HFFc6 (cell line): ENCODE results near the gene ARID3C. TPM values are rescaled to one million over a fixed set of nuclear protein-coding genes. Genes with fewer than 3 reads are reported as not detected.

ENCODE experiments used
- DNase-seq: peaks from one replicate; pipeline ENCODE4 v3.0.0-alpha.2; 2018
- H3K27ac Mint-ChIP-seq: 2 replicates; pipeline ENCODE4 v1.8.0; 2020; ENCODE audit warnings: mild to moderate bottlenecking, mixed read lengths
- H3K27me3 Mint-ChIP-seq: 2 replicates; pipeline ENCODE4 v1.8.0; 2021; ENCODE audit warnings: mild to moderate bottlenecking, moderate library complexity, mixed read lengths; ENCODE audit not compliant: insufficient read depth
- H3K36me3 Mint-ChIP-seq: 2 replicates; pipeline ENCODE4 v1.8.0; 2021; ENCODE audit warnings: low read depth, mixed read lengths
- H3K4me1 Mint-ChIP-seq: 2 replicates; pipeline ENCODE4 v1.8.0; 2020; ENCODE audit warnings: low read depth, mixed read lengths
- H3K4me3 Mint-ChIP-seq: 2 replicates; pipeline ENCODE4 v1.8.0; 2020; ENCODE audit warnings: mild to moderate bottlenecking, moderate library complexity, mixed read lengths
- H3K9me3 Mint-ChIP-seq: 2 replicates; pipeline ENCODE4 v1.8.0; 2020; ENCODE audit warnings: mild to moderate bottlenecking, mixed read lengths
- total RNA-seq, 6 experiments: library from RNA; stranded (reverse); fragmentation: NEBNext Ultra II Directional; extraction: Animal tissue kit (Norgen Biotek cat#: 25700); gene quantifications; 2 replicates in 1 of 6; 3 replicates in 5 of 6; pipeline ENCODE4 v1.2.3, GENCODE V29; 2021
- TF ChIP-seq, protein P1 (sequence below): fragments of 200-600 bp; sonication (generic); IDR thresholded peaks from 2 replicates; pipeline ENCODE4 v1.5.0; 2021; ENCODE audit warnings: antibody characterized with exemption, mild to moderate bottlenecking

The ARID3C gene
- total RNA-seq, 6 experiments from 2014 or later, result 0.14 to 0.17 TPM; not detected in 4

DNA sequence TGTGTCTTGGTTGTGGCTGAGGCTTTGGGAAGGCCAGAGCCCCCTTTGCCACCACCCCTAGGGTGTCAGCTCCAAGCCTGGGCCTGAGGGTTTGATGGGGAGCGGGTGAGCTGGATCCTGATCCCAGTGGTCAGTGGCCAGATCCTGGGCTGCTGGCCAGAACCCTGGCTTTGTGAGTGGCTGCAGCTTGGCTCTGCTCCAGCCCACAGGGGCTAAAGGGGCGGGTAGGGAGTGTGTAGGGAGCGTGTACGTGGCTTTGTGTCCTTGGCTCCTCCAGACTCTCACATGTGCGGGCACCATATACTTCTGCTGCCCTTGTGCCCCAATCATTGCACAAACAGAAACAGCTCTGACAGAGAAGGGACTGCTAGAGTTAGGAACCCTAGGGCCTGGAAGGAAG lies 21.9 kb upstream of the ARID3C start:
- peak overlapping the region; percentile 92; the same call in 1 of the 2 replicates for H3K4me3 Mint-ChIP-seq
- H3K36me3 Mint-ChIP-seq, result peaks cover 17% of the 10 kb centered on the region; the same call in 1 of the 2 replicates
- H3K9me3 Mint-ChIP-seq, result no peaks in the 10 kb centered on the region
- peak overlapping the region; percentile 76 for H3K27ac Mint-ChIP-seq
- no peak for DNase-seq
- H3K4me1 Mint-ChIP-seq, result peaks cover 65% of the 10 kb centered on the region
- TF ChIP-seq, protein P1, sequence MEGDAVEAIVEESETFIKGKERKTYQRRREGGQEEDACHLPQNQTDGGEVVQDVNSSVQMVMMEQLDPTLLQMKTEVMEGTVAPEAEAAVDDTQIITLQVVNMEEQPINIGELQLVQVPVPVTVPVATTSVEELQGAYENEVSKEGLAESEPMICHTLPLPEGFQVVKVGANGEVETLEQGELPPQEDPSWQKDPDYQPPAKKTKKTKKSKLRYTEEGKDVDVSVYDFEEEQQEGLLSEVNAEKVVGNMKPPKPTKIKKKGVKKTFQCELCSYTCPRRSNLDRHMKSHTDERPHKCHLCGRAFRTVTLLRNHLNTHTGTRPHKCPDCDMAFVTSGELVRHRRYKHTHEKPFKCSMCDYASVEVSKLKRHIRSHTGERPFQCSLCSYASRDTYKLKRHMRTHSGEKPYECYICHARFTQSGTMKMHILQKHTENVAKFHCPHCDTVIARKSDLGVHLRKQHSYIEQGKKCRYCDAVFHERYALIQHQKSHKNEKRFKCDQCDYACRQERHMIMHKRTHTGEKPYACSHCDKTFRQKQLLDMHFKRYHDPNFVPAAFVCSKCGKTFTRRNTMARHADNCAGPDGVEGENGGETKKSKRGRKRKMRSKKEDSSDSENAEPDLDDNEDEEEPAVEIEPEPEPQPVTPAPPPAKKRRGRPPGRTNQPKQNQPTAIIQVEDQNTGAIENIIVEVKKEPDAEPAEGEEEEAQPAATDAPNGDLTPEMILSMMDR, result no peak
- no peaks in the 10 kb centered on the region; the same call in 1 of the 2 replicates for H3K27me3 Mint-ChIP-seq

DNA sequence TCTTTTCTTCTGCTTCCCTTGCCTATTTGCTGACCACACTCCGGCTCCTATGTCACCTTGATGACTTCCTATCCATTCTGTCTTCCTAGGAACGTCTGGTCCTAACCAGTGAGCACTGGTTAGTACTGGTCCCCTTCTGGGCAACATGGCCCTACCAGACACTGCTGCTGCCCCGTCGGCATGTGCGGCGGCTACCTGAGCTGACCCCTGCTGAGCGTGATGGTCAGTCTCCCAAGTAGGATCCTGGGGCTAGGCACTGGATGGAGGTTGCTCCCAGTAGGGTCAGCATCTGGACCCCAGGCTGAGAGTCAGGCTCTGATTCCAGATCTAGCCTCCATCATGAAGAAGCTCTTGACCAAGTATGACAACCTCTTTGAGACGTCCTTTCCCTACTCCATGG lies 19.8 kb upstream of the ARID3C start:
- TF ChIP-seq, protein P1, result no peak
- Mint-ChIP-seq H3K4me1 (peaks cover 56% of the 10 kb centered on the region), H3K27ac (no peak overlapping the region; the same call in 1 of the 2 replicates), H3K4me3 (no peak overlapping the region), H3K36me3 (peaks cover 13% of the 10 kb centered on the region; the same call in 1 of the 2 replicates), H3K9me3 (no peaks in the 10 kb centered on the region), H3K27me3 (no peaks in the 10 kb centered on the region; the same call in 1 of the 2 replicates)
- no peak for DNase-seq

DNA sequence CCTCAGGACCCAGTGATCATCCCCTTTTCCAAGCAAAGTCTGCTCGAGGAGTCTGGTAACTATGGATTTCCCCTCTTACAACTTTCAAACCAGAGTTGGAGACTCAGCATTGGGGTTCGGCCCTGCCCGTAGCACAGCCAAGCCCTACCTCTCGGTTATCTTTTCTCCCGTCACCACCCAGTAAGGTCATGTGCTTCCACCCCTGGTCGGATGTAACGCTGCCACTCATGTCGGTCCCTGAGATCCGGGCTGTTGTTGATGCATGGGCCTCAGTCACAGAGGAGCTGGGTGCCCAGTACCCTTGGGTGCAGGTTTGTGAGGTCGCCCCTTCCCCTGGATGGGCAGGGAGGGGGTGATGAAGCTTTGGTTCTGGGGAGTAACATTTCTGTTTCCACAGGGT lies 18.8 kb upstream of the ARID3C start:
- no peak for DNase-seq
- Mint-ChIP-seq H3K4me3 (peak overlapping the region; percentile 92), H3K4me1 (peaks cover 46% of the 10 kb centered on the region), H3K9me3 (no peaks in the 10 kb centered on the region), H3K27me3 (no peaks in the 10 kb centered on the region; the same call in 1 of the 2 replicates), H3K36me3 (peaks cover 13% of the 10 kb centered on the region; the same call in 1 of the 2 replicates), H3K27ac (peak overlapping the region; percentile 82)
- TF ChIP-seq, protein P1, result no peak

DNA sequence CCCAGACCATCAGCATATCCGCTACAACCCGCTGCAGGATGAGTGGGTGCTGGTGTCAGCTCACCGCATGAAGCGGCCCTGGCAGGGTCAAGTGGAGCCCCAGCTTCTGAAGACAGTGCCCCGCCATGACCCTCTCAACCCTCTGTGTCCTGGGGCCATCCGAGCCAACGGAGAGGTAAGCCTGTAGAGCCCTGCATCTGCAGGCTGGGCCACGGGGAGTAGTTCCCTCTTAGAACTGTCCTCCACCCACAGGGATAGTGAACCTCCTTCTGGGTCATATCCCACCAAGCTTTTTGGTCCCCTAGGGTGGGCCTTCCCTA lies 18.2 kb upstream of the ARID3C start:
- H3K36me3 Mint-ChIP-seq, result peaks cover 13% of the 10 kb centered on the region; the same call in 1 of the 2 replicates
- no peaks in the 10 kb centered on the region; the same call in 1 of the 2 replicates for H3K27me3 Mint-ChIP-seq
- peaks cover 40% of the 10 kb centered on the region for H3K4me1 Mint-ChIP-seq
- H3K27ac Mint-ChIP-seq, result peak overlapping the region; percentile 82
- TF ChIP-seq, protein P1, result no peak
- H3K4me3 Mint-ChIP-seq, result peak overlapping the region; percentile 92
- DNase-seq, result no peak
- H3K9me3 Mint-ChIP-seq, result no peaks in the 10 kb centered on the region

DNA sequence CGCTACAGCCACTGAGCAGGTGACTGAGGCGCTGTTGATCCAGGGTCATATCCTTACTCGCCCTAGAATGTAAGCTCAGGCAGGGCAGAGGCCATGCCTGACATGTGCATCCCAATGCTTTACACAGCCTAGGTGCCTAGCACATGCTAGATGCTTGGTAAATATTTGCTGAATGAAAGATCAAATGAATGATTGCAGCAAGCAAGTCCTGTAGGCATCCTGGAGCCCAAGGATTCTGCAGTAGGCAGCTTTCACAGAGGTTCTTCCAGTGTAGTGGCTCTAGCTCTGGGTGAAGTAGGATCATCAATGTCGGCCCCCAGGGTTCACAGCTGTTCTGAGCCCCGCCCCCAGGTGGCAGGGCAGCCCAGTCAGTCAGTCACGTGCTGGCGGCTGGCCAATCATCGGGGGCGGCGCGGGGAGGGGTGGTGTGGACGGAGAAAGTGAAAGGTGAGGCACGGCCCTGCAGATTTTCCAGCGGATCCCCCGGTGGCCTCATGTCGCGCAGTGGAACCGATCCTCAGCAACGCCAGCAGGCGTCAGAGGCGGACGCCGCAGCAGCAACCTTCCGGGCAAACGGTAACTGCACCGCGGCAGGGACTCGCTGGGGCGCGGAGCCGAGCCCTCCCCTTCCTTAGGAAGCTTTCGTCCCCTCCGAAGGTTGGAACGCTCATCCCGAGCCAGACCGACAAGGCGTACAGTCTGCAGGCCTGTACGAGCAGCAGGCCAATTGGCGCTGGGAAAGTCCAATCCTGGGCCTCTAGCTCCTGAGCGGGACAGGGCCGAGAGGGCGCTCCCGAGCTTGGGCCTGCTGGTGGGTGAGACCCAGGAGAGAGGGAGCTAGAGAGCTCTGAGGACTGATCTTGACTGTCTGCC lies 17.6 kb upstream of the ARID3C start, which contains the start of gene GALT:
Gene GALT, plus strand, starts transcription at position 465 of the 873 bp plus-strand sequence. Its CDS starts 30 bp downstream, at position 495.
- H3K9me3 Mint-ChIP-seq, result no peaks in the 10 kb centered on the region
- peak within 1 kb of the TSS; percentile 92 for H3K4me3 Mint-ChIP-seq
- TF ChIP-seq, protein P1, result peak; percentile 70
- H3K4me1 Mint-ChIP-seq, result peaks cover 36% of the 10 kb centered on the region
- H3K36me3 Mint-ChIP-seq, result peaks cover 13% of the 10 kb centered on the region; the same call in 1 of the 2 replicates
- DNase-seq, result peak; percentile 81
- no peaks in the 10 kb centered on the region; the same call in 1 of the 2 replicates for H3K27me3 Mint-ChIP-seq
- peak within 1 kb of the TSS; percentile 82 for H3K27ac Mint-ChIP-seq
